Measurements from ENCODE around the gene C1GALT1C1L. TPM values are rescaled to one million over a fixed set of nuclear protein-coding genes. Genes with fewer than 3 reads are reported as not detected.
A peak's percentile ranks its signal among the peaks of the same experiment; 100 is the strongest.
"Not testable (repeated sequence)": the region's sequence is repeated elsewhere in the genome, so short reads cannot be mapped to it uniquely, and the experiment has no call there.

C1GALT1C1L gene
- total RNA-seq, 4 donors from 2014 or later: 0.96 TPM; not detected in 3

- no peak for TF ChIP-seq POLR2AphosphoS5 (IDR thresholded peaks at IDR 0.05)
- no peak for TF ChIP-seq POLR2A (IDR thresholded peaks at IDR 0.05)
- no peak for TF ChIP-seq EP300 (IDR thresholded peaks at IDR 0.05; ENCODE audit: low read depth)
- no peak for TF ChIP-seq CTCF (IDR thresholded peaks at IDR 0.05)
- intact Hi-C loops (cut with DNase I; ENCODE audit: low total_unique reads): no loop called here
These were observed 31.9 kb upstream of the C1GALT1C1L start for GRCh38 chr2:43708178-43708577.

GRCh38 chr2:43707255-43708015 is 31.2 kb upstream of the C1GALT1C1L start:
- Histone ChIP-seq H3K9me3 (no peaks in the 10 kb centered on the region), H3K27me3 (peaks cover 5% of the 10 kb centered on the region), H3K4me1 (peaks cover 0 to 4% (median 0%) of the 10 kb centered on the region in 4 donors), H3K27ac (peak overlapping the region in 3 of 4 donors; percentile 39 to 55 (median 47)), H3K4me3 (no peak overlapping the region), H3K36me3 (no peaks in the 10 kb centered on the region)
- intact Hi-C loops (cut with DNase I; ENCODE audit: low total_unique reads) (no loop called here), in situ Hi-C loops (cut with MboI; ENCODE audit: low pct_ligation_motif_present in 1 of 4, low pct_unique_long_range_greater_than_20kb in 1 of 4, low sequenced_read_pairs in 3 of 4) (no loop called here)
- peak; percentile 43 for DNase-seq
- TF ChIP-seq POLR2A (IDR thresholded peaks at IDR 0.05) (no peak), POLR2AphosphoS5 (IDR thresholded peaks at IDR 0.05) (no peak), CTCF (IDR thresholded peaks at IDR 0.05) (no peak), EP300 (IDR thresholded peaks at IDR 0.05; ENCODE audit: low read depth) (no peak)
- WGBS, 2 donors (ENCODE audit: low coverage in 1 of 2): 62 to 63% methylated on average over 4 to 7 of the region's 7 CpGs

More at GRCh38 chr2:43708178-43708577, 31.9 kb upstream of the C1GALT1C1L start:
- no peak for DNase-seq
- peaks cover 5% of the 10 kb centered on the region for H3K27me3 ChIP-seq
- peak overlapping the region in 3 of 4 donors; percentile 39 to 55 (median 47) for H3K27ac ChIP-seq
- in situ Hi-C loops (cut with MboI; ENCODE audit: low pct_ligation_motif_present in 1 of 4, low pct_unique_long_range_greater_than_20kb in 1 of 4, low sequenced_read_pairs in 3 of 4): no loop called here
- WGBS, 2 donors (ENCODE audit: low coverage in 1 of 2): 61 to 83% methylated on average over 5 to 6 of the region's 6 CpGs
- H3K4me3 ChIP-seq: no peak overlapping the region
- no peaks in the 10 kb centered on the region for H3K36me3 ChIP-seq
- no peaks in the 10 kb centered on the region for H3K9me3 ChIP-seq
- peaks cover 0 to 4% (median 0%) of the 10 kb centered on the region in 4 donors for H3K4me1 ChIP-seq

GRCh38 chr2:43701111-43701510 is 24.9 kb upstream of the C1GALT1C1L start:
- no peaks in the 10 kb centered on the region for H3K36me3 ChIP-seq

GRCh38 chr2:43699761-43700160 is 23.5 kb upstream of the C1GALT1C1L start:
- intact Hi-C loops (cut with DNase I; ENCODE audit: low total_unique reads): no loop called here

More at GRCh38 chr2:43701111-43701510, 24.9 kb upstream of the C1GALT1C1L start:
- no peak for TF ChIP-seq POLR2A (IDR thresholded peaks at IDR 0.05)
- TF ChIP-seq EP300 (IDR thresholded peaks at IDR 0.05; ENCODE audit: low read depth): no peak
- no peak for TF ChIP-seq POLR2AphosphoS5 (IDR thresholded peaks at IDR 0.05)
- TF ChIP-seq CTCF (IDR thresholded peaks at IDR 0.05): no peak
- Histone ChIP-seq H3K4me1 (no peaks in the 10 kb centered on the region), H3K27ac (no peak overlapping the region), H3K9me3 (no peaks in the 10 kb centered on the region), H3K4me3 (no peak overlapping the region), H3K27me3 (no peaks in the 10 kb centered on the region)
- in situ Hi-C loops (cut with MboI; ENCODE audit: low pct_ligation_motif_present in 1 of 4, low pct_unique_long_range_greater_than_20kb in 1 of 4, low sequenced_read_pairs in 3 of 4): no loop called here
- no peak for DNase-seq
- intact Hi-C loops (cut with DNase I; ENCODE audit: low total_unique reads): no loop called here

GRCh38 chr2:43698140-43698539 is 21.9 kb upstream of the C1GALT1C1L start:
- WGBS, 2 donors (ENCODE audit: low coverage in 1 of 2): 88 to 98% methylated on average over 5 to 6 of the region's 6 CpGs
- in situ Hi-C loops (cut with MboI; ENCODE audit: low pct_ligation_motif_present in 1 of 4, low pct_unique_long_range_greater_than_20kb in 1 of 4, low sequenced_read_pairs in 3 of 4); H3K36me3 ChIP-seq: not testable (repeated sequence)

More at GRCh38 chr2:43699761-43700160, 23.5 kb upstream of the C1GALT1C1L start:
- Histone ChIP-seq H3K36me3 (no peaks in the 10 kb centered on the region), H3K4me3 (no peak overlapping the region), H3K4me1 (no peaks in the 10 kb centered on the region), H3K27ac (no peak overlapping the region), H3K9me3 (no peaks in the 10 kb centered on the region), H3K27me3 (no peaks in the 10 kb centered on the region)
- no peak for DNase-seq
- 70 to 72% methylated on average over 3 of the region's 3 CpGs for WGBS, 2 donors (ENCODE audit: low coverage in 1 of 2)
- no peak for TF ChIP-seq POLR2A (IDR thresholded peaks at IDR 0.05)
- no peak for TF ChIP-seq CTCF (IDR thresholded peaks at IDR 0.05)
- no peak for TF ChIP-seq EP300 (IDR thresholded peaks at IDR 0.05; ENCODE audit: low read depth)
- no peak for TF ChIP-seq POLR2AphosphoS5 (IDR thresholded peaks at IDR 0.05)
- in situ Hi-C loops (cut with MboI; ENCODE audit: low pct_ligation_motif_present in 1 of 4, low pct_unique_long_range_greater_than_20kb in 1 of 4, low sequenced_read_pairs in 3 of 4): no loop called here

More at GRCh38 chr2:43698140-43698539, 21.9 kb upstream of the C1GALT1C1L start:
- H3K9me3 ChIP-seq; H3K4me1 ChIP-seq; H3K27ac ChIP-seq; intact Hi-C loops (cut with DNase I; ENCODE audit: low total_unique reads); H3K4me3 ChIP-seq; DNase-seq; H3K27me3 ChIP-seq: not testable (repeated sequence)
